Activated naive CD4-positive, alpha-beta T cell treated with anti-CD3 and anti-CD28 coated beads, Interleukin-2, amount 50 U/mL, for 24 hours (primary cell): ENCODE results near the gene HNRNPF.

ENCODE experiments used
- H3K27ac Mint-ChIP-seq: one replicate; pipeline ENCODE4 v1.8.0; 2021; ENCODE audit warnings: mild to moderate bottlenecking, mixed read lengths
- H3K27me3 Mint-ChIP-seq: one replicate; pipeline ENCODE4 v1.8.0; 2021; ENCODE audit warnings: mixed read lengths
- H3K36me3 Mint-ChIP-seq: one replicate; pipeline ENCODE4 v1.8.0; 2021; ENCODE audit warnings: mixed read lengths
- H3K4me1 Mint-ChIP-seq: one replicate; pipeline ENCODE4 v1.8.0; 2021; ENCODE audit warnings: mixed read lengths
- H3K4me3 Mint-ChIP-seq: one replicate; pipeline ENCODE4 v1.8.0; 2021; ENCODE audit warnings: mild to moderate bottlenecking, mixed read lengths
- H3K9me3 Mint-ChIP-seq: one replicate; pipeline ENCODE4 v1.8.0; 2021; ENCODE audit warnings: mixed read lengths

HNRNPF gene

DNA sequence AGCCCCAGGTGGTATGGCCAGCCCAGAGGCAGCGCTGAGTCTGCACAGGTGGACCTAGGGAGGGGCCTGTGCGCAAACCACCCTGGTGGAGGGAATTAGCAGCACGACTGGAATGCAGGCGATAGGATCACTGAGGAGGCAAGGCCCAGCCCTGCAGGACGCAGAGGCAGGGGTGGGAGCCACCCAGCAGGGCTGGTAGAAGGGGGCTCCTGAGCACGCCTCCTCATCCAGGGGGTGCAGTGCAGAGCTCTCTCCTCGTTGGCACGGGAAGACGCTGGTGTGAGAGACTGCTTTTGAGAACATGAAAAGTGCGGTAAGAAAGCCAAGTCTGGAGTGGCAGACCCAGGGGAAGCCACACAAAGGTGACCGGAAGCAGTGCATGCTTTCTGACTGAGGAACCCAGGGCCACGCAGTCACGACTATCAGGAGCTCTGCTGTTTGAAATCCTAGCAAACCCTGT is 31.5 kb downstream of the HNRNPF start:
- no peak overlapping the region for H3K27ac Mint-ChIP-seq
- H3K4me3 Mint-ChIP-seq, result no peak overlapping the region
- H3K4me1 Mint-ChIP-seq, result peaks cover 5% of the 10 kb centered on the region
- H3K27me3 Mint-ChIP-seq, result no peaks in the 10 kb centered on the region
- H3K9me3 Mint-ChIP-seq, result no peaks in the 10 kb centered on the region
- H3K36me3 Mint-ChIP-seq, result no peaks in the 10 kb centered on the region

DNA sequence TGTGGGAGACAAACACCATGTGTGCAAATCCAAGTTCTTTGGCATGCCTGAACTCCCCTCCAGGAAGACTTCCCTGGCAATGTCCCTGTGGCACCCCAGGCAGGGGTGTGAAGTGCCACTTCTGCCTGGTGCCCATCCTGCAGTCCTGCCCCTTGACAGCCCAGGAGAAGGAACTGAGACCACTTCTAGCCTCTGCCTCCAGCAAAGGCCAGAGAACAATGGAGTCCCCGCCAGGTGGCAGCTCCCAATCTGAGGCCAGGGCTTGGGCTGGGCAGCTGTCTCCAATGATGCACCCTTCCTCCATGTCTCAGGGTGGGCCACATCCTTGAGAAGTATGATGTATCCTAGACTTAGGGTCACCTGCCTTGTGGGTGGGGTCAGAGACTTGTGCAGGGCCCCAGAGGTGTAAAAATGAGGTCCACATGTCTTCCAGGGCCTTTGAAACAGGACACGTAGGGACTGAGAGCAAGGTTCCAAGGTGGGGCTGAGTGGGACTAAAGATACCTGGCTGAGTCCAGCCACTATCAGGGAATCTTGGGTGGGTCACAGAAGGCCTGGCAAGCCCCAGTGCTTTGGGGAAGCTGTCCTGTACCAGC is 32.1 kb downstream of the HNRNPF start:
- Mint-ChIP-seq H3K9me3 (no peaks in the 10 kb centered on the region), H3K27ac (no peak overlapping the region), H3K4me3 (no peak overlapping the region), H3K27me3 (no peaks in the 10 kb centered on the region), H3K4me1 (peaks cover 5% of the 10 kb centered on the region), H3K36me3 (no peaks in the 10 kb centered on the region)

DNA sequence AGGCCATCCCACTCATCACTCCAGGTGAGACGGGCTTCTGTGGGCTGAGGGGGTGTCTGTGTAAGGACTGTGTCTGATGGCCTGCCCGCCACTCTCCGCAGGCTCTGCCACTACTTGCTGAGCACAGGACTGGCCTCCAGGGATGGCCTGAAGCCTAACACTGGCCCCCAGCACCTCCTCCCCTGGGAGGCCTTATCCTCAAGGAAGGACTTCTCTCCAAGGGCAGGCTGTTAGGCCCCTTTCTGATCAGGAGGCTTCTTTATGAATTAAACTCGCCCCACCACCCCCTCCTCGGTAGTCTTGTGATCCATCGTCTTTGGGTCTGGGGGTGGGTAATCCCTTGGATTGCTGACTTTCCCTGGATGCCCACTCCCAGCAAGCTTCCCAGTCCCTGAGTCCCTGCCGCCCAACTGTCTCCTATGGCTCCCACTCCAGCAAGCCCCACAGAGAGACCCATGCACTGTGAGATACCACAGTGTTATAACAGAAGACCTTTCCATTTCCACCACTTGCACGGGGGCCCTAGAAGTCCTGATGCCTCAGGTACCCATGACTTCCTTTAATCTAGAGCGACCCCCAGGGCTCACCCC is 32.8 kb downstream of the HNRNPF start:
- H3K36me3 Mint-ChIP-seq, result no peaks in the 10 kb centered on the region
- no peak overlapping the region for H3K4me3 Mint-ChIP-seq
- H3K4me1 Mint-ChIP-seq, result peaks cover 5% of the 10 kb centered on the region
- H3K27ac Mint-ChIP-seq, result no peak overlapping the region
- H3K9me3 Mint-ChIP-seq, result no peaks in the 10 kb centered on the region
- H3K27me3 Mint-ChIP-seq, result no peaks in the 10 kb centered on the region

DNA sequence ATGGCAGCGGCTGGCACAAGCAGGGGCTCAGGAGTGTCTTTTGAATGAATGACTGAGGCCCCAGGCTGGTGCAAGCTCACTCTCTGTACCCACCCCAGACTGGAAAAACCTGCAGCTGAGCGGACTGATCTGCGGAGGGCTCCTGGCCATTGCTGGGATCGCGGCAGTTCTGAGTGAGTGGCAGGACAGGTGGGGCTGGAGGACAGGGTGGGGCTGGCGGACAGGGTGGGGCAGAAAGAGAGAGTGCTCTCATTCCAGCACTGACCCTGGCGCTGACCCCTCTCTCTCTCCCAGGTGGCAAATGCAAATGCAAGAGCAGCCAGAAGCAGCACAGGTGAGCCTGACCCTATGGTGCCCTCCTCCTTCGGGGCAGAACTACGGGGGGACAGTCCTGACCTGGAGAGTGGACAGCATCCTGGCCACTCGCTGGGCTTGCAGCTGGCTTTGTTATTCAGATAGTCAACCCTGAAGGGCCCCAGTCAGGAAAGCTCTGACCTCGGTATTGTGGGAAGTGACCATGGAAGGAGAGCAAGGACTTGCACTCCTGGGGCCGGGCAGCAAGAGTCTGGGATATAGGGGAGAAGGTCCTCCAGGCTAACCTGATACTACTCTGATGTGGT is 33.5 kb downstream of the HNRNPF start:
- Mint-ChIP-seq H3K4me3 (no peak overlapping the region), H3K27ac (no peak overlapping the region), H3K9me3 (no peaks in the 10 kb centered on the region), H3K4me1 (peaks cover under 1% of the 10 kb centered on the region), H3K27me3 (no peaks in the 10 kb centered on the region), H3K36me3 (no peaks in the 10 kb centered on the region)

DNA sequence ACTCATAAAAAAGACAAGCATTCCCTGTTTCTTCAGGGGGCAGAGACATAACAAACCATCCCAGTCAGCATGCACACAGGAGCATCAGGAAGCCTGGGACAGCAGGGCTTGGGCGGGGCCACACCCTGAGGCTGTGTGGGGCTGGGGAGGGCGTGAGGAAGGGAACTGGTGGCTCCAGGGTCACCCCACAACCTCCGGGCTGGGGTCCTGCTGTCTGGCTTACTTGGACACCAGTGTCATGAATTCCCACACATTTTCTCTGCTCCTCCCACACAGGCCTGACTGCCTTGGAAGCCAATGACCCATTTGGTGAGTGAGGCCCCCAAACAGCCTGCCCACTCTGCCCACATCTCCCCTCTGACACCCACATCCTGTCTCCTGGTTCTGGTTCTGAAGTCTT is 34.8 kb downstream of the HNRNPF start:
- H3K4me1 Mint-ChIP-seq, result no peaks in the 10 kb centered on the region
- H3K27ac Mint-ChIP-seq, result no peak overlapping the region
- no peak overlapping the region for H3K4me3 Mint-ChIP-seq
- no peaks in the 10 kb centered on the region for H3K36me3 Mint-ChIP-seq
- H3K9me3 Mint-ChIP-seq, result no peaks in the 10 kb centered on the region
- H3K27me3 Mint-ChIP-seq, result no peaks in the 10 kb centered on the region

DNA sequence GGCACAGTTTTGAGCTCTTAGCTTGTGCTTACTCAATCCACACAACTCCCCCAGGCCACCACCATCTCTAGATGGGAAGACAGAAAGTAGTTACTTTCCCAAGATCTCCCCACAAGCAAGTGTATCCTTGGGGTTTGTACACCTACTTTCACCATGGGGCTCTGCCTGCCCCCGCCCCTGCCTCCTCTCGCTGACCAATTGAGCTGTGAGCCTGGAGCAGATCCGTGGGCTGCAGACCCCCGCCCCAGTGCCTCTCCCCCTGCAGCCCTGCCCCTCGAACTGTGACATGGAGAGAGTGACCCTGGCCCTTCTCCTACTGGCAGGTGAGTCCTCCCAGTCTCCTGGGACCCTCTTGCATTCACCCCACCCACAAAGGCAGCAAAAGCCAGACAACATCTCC is 35.5 kb downstream of the HNRNPF start:
- no peak overlapping the region for H3K4me3 Mint-ChIP-seq
- no peaks in the 10 kb centered on the region for H3K4me1 Mint-ChIP-seq
- no peaks in the 10 kb centered on the region for H3K9me3 Mint-ChIP-seq
- no peaks in the 10 kb centered on the region for H3K27me3 Mint-ChIP-seq
- H3K27ac Mint-ChIP-seq, result no peak overlapping the region
- H3K36me3 Mint-ChIP-seq, result no peaks in the 10 kb centered on the region

DNA sequence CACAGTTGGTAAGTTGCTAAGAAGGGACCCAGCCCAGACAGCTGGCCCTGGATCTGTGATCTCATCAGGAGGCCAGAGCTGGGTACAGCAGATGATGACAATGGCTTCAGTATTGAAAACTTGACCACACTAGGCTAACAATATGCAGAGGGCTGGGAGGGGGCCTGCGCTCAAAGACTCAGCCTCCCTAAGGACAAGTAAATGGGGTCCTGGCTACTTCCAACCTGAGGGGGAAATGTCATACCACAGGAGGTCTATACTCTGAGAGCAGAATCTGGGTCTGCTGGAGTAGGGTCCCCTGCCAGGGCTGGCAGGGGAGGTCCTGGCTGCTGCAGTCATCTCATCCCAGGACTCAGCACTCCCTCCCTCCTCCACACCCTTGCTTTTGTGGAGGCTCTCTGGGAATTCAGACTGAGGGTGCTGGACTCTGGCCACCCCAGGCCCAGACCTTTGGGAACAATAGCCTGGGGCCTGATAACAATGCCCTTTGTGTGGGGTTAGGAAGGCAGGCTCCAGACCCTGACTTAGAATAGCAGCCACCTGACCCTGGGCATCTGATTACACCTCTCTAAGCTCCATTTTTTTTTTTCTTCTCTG is 36.1 kb downstream of the HNRNPF start:
- Mint-ChIP-seq H3K27me3 (no peaks in the 10 kb centered on the region), H3K9me3 (no peaks in the 10 kb centered on the region), H3K36me3 (no peaks in the 10 kb centered on the region), H3K4me3 (no peak overlapping the region), H3K4me1 (no peaks in the 10 kb centered on the region), H3K27ac (no peak overlapping the region)

DNA sequence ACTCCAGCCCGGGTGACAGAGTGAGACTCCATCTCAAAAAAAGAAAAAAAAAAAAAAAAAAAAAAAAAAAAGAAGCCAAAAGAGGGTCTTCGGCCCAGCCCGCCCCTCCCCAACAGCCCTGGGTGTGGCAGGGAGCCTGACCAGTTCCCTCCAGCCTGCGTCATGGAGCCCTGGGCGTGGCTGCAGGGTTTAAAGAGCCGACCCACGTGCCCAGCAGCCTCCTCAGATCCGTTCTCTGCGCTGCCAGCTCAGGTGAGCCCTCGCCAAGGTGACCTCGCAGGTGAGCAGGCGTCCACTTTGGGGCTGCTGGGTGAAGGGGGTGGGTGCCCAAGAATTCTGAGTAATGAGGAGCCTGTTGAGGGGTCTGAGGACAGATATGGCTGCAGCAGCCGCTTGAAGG is 37.6 kb downstream of the HNRNPF start, which contains the start of gene FXYD4:
TSS of gene FXYD4 (plus strand) at position 219 of the 400 bp plus-strand sequence. CDS start 2,111 bp downstream, outside the sequence.
- H3K36me3 Mint-ChIP-seq, result no peaks in the 10 kb centered on the region
- H3K27me3 Mint-ChIP-seq, result no peaks in the 10 kb centered on the region
- H3K4me3 Mint-ChIP-seq, result no peak within 1 kb of the TSS
- no peaks in the 10 kb centered on the region for H3K9me3 Mint-ChIP-seq
- no peaks in the 10 kb centered on the region for H3K4me1 Mint-ChIP-seq
- no peak within 1 kb of the TSS for H3K27ac Mint-ChIP-seq

DNA sequence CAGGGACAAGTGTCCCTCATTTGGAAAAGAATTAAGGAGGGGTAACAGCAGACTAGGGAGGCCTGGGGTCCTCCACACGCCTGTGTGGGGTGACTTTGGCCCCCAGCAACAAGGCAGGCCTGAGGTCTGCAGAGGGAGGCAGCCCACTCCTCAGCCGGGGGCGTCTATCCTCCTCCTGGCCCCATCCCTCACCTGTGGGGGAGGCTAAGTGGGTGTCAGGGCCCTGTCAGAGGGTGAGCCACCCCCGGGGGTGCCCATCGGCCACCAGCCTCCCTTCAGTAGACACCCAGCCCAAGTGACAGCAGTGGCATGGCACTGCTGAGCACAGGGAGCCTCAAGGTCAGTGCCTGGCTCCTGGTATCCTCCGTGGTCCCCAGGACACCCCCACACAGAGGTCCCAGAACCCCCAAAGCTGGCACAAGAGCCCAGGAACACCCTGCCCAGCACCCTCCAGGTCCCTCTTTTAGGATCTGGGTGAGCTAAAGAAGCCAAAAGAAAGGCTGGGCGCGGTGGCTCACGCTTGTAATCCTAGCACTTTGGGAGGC is 38.2 kb downstream of the HNRNPF start:
- Mint-ChIP-seq H3K36me3 (no peaks in the 10 kb centered on the region), H3K9me3 (no peaks in the 10 kb centered on the region), H3K4me3 (no peak overlapping the region), H3K27me3 (no peaks in the 10 kb centered on the region), H3K4me1 (no peaks in the 10 kb centered on the region), H3K27ac (no peak overlapping the region)

DNA sequence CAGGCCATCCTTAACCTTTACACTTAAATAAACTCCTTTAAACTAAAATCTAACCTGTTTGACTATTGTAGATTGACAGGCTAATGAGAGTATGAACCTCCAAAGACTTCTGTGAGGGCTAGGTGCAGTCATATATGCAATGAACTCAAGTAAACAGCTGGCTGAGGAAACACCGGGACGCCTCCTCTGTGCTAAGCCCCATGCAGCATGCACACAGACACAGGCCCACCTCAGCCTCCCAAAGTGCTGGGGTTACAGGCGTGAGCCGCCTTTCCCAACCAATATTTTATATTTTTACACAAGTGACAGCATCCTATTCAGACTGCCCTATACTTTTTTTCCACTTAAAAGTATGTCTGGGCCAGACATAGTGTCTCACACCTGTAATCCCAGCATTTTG is 39.1 kb downstream of the HNRNPF start:
- Mint-ChIP-seq H3K27me3 (no peaks in the 10 kb centered on the region), H3K27ac (no peak overlapping the region), H3K9me3 (no peaks in the 10 kb centered on the region), H3K36me3 (no peaks in the 10 kb centered on the region), H3K4me1 (no peaks in the 10 kb centered on the region), H3K4me3 (no peak overlapping the region)

DNA sequence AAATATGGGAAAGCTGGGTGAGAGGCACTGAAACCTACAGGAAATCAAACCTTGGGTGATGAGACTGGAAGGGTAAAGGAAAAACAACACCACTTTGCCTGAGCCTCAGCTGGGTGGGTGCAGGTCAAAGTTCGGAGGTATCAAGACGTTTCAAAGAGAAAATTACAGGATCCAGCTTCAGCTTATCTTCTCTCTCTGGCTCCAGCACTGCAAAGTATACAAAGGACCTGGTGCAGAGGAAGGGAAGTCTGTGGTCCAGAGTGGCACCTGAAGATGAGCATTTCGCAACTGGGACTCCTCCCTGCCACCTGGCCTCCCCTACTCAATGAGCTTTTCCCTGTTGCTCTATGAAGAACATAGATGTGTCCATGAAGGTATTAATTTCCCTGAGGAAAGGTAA is 44.0 kb downstream of the HNRNPF start:
- Mint-ChIP-seq H3K9me3 (no peaks in the 10 kb centered on the region), H3K27ac (no peak overlapping the region), H3K36me3 (no peaks in the 10 kb centered on the region), H3K4me1 (peaks cover 26% of the 10 kb centered on the region), H3K27me3 (no peaks in the 10 kb centered on the region), H3K4me3 (no peak overlapping the region)

DNA sequence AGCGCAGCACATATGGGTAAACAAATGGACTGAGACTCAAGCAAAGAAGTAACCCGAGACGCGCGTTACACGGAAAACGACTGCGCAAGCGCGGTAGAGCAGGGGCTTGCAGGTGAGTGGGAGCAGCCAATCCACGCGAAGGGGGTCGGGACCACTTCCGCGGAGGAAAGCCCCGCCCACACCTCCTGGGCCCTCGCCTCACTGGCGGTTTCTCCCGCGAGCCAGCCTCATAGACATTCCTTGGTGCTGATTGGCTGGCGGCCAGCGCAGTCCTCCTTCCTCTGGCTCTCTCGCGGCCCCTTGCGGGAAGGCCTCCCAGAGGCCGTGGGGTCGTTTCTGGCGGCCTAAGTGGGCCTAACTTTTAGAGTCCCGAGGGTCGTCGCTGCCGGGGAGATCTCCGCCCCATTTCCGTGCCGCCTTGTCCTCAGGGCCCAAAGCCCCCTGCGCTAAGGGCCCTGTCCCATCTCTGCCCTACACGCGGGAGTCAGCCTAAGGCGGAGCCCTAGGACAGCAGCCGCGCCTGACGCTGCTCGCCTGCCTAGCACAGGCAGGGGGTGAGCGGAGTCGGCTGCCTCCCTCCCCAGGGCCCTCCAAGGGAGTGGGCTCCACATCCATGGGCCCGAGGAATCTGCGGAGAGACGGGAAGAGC is 46.7 kb downstream of the HNRNPF start:
- Mint-ChIP-seq H3K27me3 (no peaks in the 10 kb centered on the region), H3K27ac (peak overlapping the region; percentile 99), H3K9me3 (no peaks in the 10 kb centered on the region), H3K4me1 (peaks cover 28% of the 10 kb centered on the region), H3K4me3 (peak overlapping the region; percentile 98), H3K36me3 (no peaks in the 10 kb centered on the region)

DNA sequence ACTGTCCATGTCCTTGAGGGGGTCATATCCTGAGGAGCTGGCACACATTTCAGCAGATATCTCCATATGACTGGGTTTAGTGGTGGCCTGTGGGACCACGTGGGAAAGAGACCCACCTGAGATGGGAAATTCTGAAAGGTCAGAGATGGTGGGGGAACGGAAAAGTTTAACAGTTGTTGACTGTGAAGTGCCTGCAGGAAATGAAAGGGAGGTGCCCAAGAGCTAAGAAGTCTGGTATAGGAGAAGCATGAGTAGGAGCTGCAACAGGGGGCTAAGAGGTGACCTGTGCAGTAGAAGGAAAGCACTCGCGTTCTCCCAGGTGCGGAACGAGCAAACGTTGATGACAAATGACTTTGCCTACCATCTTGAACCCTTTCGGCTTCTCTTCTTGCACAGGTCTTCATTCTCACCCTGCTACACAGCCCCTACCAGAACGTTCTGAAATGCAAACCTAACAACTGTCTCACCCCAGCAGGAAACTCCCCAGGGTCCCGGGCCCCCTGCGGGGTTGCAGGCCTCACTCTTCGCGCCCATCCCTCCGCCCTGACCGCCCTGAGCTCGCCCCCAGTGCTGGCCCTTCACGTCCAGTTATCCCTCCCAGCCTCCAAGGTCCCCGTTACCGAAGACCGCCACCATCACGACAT is 47.3 kb downstream of the HNRNPF start:
- Mint-ChIP-seq H3K4me3 (peak overlapping the region; percentile 98), H3K36me3 (no peaks in the 10 kb centered on the region), H3K27me3 (no peaks in the 10 kb centered on the region), H3K27ac (peak overlapping the region; percentile 99), H3K4me1 (peaks cover 28% of the 10 kb centered on the region), H3K9me3 (no peaks in the 10 kb centered on the region)

DNA sequence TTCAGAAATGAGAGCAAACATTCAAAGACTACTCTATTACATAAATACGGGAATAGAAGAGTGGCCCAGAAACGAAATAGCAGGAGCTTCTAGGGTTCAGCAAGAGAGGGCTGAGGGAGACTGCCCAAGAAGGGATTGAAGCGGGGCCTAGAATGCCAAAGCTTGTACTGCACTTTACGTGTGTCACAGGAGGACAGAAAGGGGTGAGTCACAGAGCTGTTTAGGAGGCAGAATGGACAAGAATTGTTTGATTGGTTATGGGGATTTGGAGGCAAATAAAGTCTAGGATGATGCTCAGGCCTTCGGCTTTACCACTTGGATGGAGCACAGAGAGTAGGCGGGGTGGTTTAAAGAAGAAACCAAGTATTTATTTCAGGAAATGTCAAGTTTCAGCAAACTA is 48.9 kb downstream of the HNRNPF start:
- H3K4me1 Mint-ChIP-seq, result peaks cover 34% of the 10 kb centered on the region
- no peaks in the 10 kb centered on the region for H3K27me3 Mint-ChIP-seq
- H3K36me3 Mint-ChIP-seq, result no peaks in the 10 kb centered on the region
- no peaks in the 10 kb centered on the region for H3K9me3 Mint-ChIP-seq
- H3K4me3 Mint-ChIP-seq, result peak overlapping the region; percentile 57
- peak overlapping the region; percentile 59 for H3K27ac Mint-ChIP-seq

DNA sequence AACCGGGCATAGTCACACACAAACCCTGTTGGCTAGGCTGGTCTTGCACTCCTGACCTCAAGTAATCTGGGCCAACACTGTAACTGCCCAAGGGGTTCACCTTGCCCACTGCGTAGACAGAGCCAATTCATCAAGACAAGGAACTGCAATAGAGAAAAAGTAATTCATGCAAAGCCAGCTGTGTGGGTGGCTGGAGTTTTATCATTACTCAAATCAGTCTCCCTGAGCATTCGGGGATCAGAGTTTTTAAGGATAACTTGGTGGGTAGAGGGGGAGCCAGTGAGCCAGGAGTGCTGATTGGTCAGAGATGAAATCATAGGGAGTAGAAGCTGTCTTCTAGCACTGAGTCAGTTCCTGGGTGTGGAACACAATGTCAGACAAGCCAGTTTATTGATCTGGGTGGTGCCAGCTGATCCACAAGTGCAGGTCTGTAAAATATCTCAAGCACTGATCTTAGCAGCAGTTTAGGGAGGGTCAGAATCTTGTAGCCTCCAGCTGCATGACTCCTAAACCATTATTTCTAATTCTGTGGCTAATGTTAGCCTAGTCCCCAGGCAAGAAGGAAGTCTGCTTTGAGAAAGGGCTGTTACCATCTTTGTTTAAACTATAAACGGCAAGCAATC is 53.1 kb downstream of the HNRNPF start:
- Mint-ChIP-seq H3K9me3 (no peaks in the 10 kb centered on the region), H3K4me1 (peaks cover 12% of the 10 kb centered on the region), H3K36me3 (no peaks in the 10 kb centered on the region), H3K27ac (no peak overlapping the region), H3K27me3 (no peaks in the 10 kb centered on the region), H3K4me3 (no peak overlapping the region)
